ENCODE results near the gene PDE6D.

The PDE6D gene

DNA sequence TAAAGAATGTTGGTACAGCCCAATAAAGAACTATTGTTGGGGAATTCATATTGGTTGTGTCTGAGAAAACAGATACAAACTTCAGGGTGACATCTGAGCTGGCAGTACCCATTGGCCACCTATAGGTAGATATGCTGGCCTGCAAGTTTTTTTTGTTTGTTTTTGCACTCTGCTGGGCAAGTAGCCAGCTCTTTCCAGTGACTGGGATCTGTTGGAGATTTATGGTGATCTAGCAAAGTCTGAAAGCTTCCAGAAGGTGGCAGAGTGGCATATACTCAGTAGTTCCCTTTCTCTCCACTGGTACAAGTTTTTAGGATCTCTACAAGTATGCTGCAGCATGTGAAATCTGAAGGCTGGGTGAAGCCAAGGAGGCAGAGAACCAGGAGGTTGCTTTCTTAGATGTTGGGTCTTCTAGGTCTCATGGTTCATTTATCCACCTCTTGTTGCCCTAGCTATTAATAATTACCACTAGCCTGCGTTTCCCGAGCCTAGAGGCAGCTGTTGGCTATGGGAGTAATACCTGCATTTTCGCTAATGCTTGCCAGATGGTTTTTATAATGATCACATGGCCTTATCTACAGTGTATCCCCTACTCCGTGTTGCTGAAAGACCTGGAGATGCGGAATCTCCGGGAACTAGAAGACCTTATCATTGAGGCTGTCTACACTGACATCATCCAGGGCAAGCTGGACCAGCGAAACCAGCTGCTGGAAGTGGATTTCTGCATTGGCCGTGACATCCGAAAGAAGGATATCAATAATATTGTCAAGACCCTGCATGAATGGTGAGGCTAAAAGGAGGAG, 14.6 kb upstream of the PDE6D start:
- Histone ChIP-seq H3K9ac (ENCODE audit: low read depth in 1 of 2, low read length in 2 of 2) (peak overlapping the region in 1 of 2 donors; percentile 1), H3K27ac (ENCODE audit: low read depth, low read length) (no peak overlapping the region), H3K27me3 (ENCODE audit: control insufficient read depth in 1 of 2, insufficient read depth in 2 of 2, low read length in 2 of 2) (no peaks in the 10 kb centered on the region), H3K9me3 (ENCODE audit: control insufficient read depth in 1 of 2, low read length in 2 of 2) (no peaks in the 10 kb centered on the region), H3K36me3 (ENCODE audit: control insufficient read depth in 1 of 2, insufficient read depth in 2 of 2, low read length in 2 of 2) (peaks cover 31 to 79% of the 10 kb centered on the region in 2 donors), H3K4me1 (ENCODE audit: control insufficient read depth in 1 of 2, insufficient read depth in 2 of 2, low read length in 2 of 2) (no peaks in the 10 kb centered on the region), H3K4me3 (ENCODE audit: low read depth in 1 of 2, low read length in 2 of 2) (no peak overlapping the region)

- H3K4me3 ChIP-seq (ENCODE audit: low read depth in 1 of 2, low read length in 2 of 2) = no peak overlapping the region
- H3K4me1 ChIP-seq (ENCODE audit: control insufficient read depth in 1 of 2, insufficient read depth in 2 of 2, low read length in 2 of 2) = no peaks in the 10 kb centered on the region
- H3K9ac ChIP-seq (ENCODE audit: low read depth in 1 of 2, low read length in 2 of 2) = no peak overlapping the region
- H3K27me3 ChIP-seq (ENCODE audit: control insufficient read depth in 1 of 2, insufficient read depth in 2 of 2, low read length in 2 of 2) = no peaks in the 10 kb centered on the region
- H3K27ac ChIP-seq (ENCODE audit: low read depth, low read length) = no peak overlapping the region
- peaks cover 31 to 79% of the 10 kb centered on the region in 2 donors for H3K36me3 ChIP-seq (ENCODE audit: control insufficient read depth in 1 of 2, insufficient read depth in 2 of 2, low read length in 2 of 2)
- no peaks in the 10 kb centered on the region for H3K9me3 ChIP-seq (ENCODE audit: control insufficient read depth in 1 of 2, low read length in 2 of 2)
Measured at GRCh38 chr2:231794383-231794782, 13.3 kb upstream of the PDE6D start.

DNA sequence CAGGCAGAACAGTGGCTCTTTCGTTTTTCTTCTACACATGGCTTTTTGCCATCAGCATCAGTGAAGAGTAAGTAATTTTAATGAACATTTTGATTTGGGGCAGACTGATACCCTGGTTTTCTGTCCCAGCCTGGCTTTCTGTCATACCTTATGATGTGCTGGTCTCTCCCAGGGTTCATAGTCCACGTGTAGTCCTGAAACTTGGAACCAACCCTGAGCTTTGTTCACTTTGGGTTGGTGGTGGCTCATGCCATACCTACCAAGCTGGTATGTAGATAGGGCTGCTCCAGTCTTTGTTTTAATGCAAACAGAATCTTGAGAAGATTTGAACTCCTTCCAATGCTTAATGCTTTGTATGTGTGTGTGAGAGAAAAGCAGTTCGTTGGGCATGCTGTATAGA, 10.0 kb upstream of the PDE6D start:
- H3K9ac ChIP-seq (ENCODE audit: low read depth in 1 of 2, low read length in 2 of 2) = no peak overlapping the region
- H3K27ac ChIP-seq (ENCODE audit: low read depth, low read length) = no peak overlapping the region
- H3K4me3 ChIP-seq (ENCODE audit: low read depth in 1 of 2, low read length in 2 of 2) = no peak overlapping the region
- no peaks in the 10 kb centered on the region for H3K9me3 ChIP-seq (ENCODE audit: control insufficient read depth in 1 of 2, low read length in 2 of 2)
- H3K36me3 ChIP-seq (ENCODE audit: control insufficient read depth in 1 of 2, insufficient read depth in 2 of 2, low read length in 2 of 2) = peaks cover 17 to 64% of the 10 kb centered on the region in 2 donors
- no peaks in the 10 kb centered on the region for H3K27me3 ChIP-seq (ENCODE audit: control insufficient read depth in 1 of 2, insufficient read depth in 2 of 2, low read length in 2 of 2)
- peaks cover 11% of the 10 kb centered on the region in 2 donors for H3K4me1 ChIP-seq (ENCODE audit: control insufficient read depth in 1 of 2, insufficient read depth in 2 of 2, low read length in 2 of 2)

GRCh38 chr2:231786917-231787292, 5.8 kb upstream of the PDE6D start:
- Histone ChIP-seq H3K9me3 (ENCODE audit: control insufficient read depth in 1 of 2, low read length in 2 of 2) (no peaks in the 10 kb centered on the region), H3K4me3 (ENCODE audit: low read depth in 1 of 2, low read length in 2 of 2) (peak overlapping the region; percentile 86 to 89), H3K36me3 (ENCODE audit: control insufficient read depth in 1 of 2, insufficient read depth in 2 of 2, low read length in 2 of 2) (peaks cover 13 to 29% of the 10 kb centered on the region in 2 donors), H3K4me1 (ENCODE audit: control insufficient read depth in 1 of 2, insufficient read depth in 2 of 2, low read length in 2 of 2) (peaks cover 31 to 38% of the 10 kb centered on the region in 2 donors), H3K27ac (ENCODE audit: low read depth, low read length) (no peak overlapping the region), H3K27me3 (ENCODE audit: control insufficient read depth in 1 of 2, insufficient read depth in 2 of 2, low read length in 2 of 2) (no peaks in the 10 kb centered on the region), H3K9ac (ENCODE audit: low read depth in 1 of 2, low read length in 2 of 2) (peak overlapping the region; percentile 62 to 69)

DNA sequence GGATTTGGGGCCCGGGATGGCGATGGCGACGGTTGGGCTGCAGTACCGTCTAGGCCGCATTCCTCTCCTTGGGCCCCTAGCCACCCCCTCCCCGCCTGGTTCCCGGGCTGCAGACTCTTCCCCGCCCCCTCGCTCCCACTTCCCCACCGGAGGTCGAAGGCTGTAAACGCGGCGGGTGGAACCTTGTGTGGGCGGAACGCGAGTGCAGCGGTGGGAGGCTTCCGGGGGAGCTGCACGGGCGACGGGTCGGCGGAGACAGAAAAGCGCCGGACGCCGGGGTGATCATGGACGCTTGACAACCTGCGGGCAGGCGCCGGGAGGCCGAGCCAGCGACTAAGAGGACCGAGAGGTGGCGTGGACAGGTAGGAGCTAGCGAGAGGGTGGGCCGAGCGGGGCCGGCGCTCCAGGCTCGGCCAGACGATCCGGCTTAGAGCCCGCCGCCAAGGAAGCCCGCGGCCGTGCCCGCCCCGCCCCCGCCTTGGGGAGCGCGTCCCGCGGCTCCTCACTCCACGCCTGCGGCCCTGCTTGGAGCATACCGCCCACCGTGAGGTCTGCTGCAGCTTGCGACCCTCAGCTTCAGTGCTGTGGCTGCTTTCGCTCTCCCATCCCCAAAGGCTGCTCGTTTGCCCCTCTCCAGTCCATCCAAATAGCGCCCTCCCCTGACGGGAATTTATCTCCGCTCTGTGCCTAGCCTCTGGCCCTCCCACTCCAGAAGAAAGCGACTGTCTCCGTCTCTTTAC, 5.3 kb upstream of the PDE6D start, which contains the start of gene COPS7B:
Gene COPS7B (plus strand): TSS at position 269 of the 740 bp plus-strand sequence. CDS start 2,126 bp downstream, outside the sequence.
- peak within 1 kb of the TSS; percentile 62 to 76 for H3K9ac ChIP-seq (ENCODE audit: low read depth in 1 of 2, low read length in 2 of 2)
- H3K4me1 ChIP-seq (ENCODE audit: control insufficient read depth in 1 of 2, insufficient read depth in 2 of 2, low read length in 2 of 2) = peaks cover 31 to 38% of the 10 kb centered on the region in 2 donors
- H3K9me3 ChIP-seq (ENCODE audit: control insufficient read depth in 1 of 2, low read length in 2 of 2) = no peaks in the 10 kb centered on the region
- H3K36me3 ChIP-seq (ENCODE audit: control insufficient read depth in 1 of 2, insufficient read depth in 2 of 2, low read length in 2 of 2) = peaks cover 10 to 24% of the 10 kb centered on the region in 2 donors
- H3K4me3 ChIP-seq (ENCODE audit: low read depth in 1 of 2, low read length in 2 of 2) = peak within 1 kb of the TSS; percentile 86 to 89
- no peaks in the 10 kb centered on the region for H3K27me3 ChIP-seq (ENCODE audit: control insufficient read depth in 1 of 2, insufficient read depth in 2 of 2, low read length in 2 of 2)
- H3K27ac ChIP-seq (ENCODE audit: low read depth, low read length) = no peak within 1 kb of the TSS

- H3K4me3 ChIP-seq (ENCODE audit: low read depth in 1 of 2, low read length in 2 of 2) = peak overlapping the region; percentile 86 to 89
- H3K9ac ChIP-seq (ENCODE audit: low read depth in 1 of 2, low read length in 2 of 2) = peak overlapping the region; percentile 62 to 76
- no peaks in the 10 kb centered on the region for H3K27me3 ChIP-seq (ENCODE audit: control insufficient read depth in 1 of 2, insufficient read depth in 2 of 2, low read length in 2 of 2)
- H3K4me1 ChIP-seq (ENCODE audit: control insufficient read depth in 1 of 2, insufficient read depth in 2 of 2, low read length in 2 of 2) = peaks cover 31 to 38% of the 10 kb centered on the region in 2 donors
- peaks cover 9 to 18% of the 10 kb centered on the region in 2 donors for H3K36me3 ChIP-seq (ENCODE audit: control insufficient read depth in 1 of 2, insufficient read depth in 2 of 2, low read length in 2 of 2)
- H3K27ac ChIP-seq (ENCODE audit: low read depth, low read length) = no peak overlapping the region
- no peaks in the 10 kb centered on the region for H3K9me3 ChIP-seq (ENCODE audit: control insufficient read depth in 1 of 2, low read length in 2 of 2)
Measured at GRCh38 chr2:231785822-231786176, 4.7 kb upstream of the PDE6D start.

- Histone ChIP-seq H3K27ac (ENCODE audit: low read depth, low read length) (no peak overlapping the region), H3K9ac (ENCODE audit: low read depth in 1 of 2, low read length in 2 of 2) (no peak overlapping the region), H3K4me3 (ENCODE audit: low read depth in 1 of 2, low read length in 2 of 2) (peak overlapping the region in 1 of 2 donors; percentile 86), H3K4me1 (ENCODE audit: control insufficient read depth in 1 of 2, insufficient read depth in 2 of 2, low read length in 2 of 2) (peaks cover 31 to 39% of the 10 kb centered on the region in 2 donors), H3K27me3 (ENCODE audit: control insufficient read depth in 1 of 2, insufficient read depth in 2 of 2, low read length in 2 of 2) (no peaks in the 10 kb centered on the region), H3K36me3 (ENCODE audit: control insufficient read depth in 1 of 2, insufficient read depth in 2 of 2, low read length in 2 of 2) (peaks cover 9 to 18% of the 10 kb centered on the region in 2 donors), H3K9me3 (ENCODE audit: control insufficient read depth in 1 of 2, low read length in 2 of 2) (no peaks in the 10 kb centered on the region)
Measured at GRCh38 chr2:231785413-231785812, 4.3 kb upstream of the PDE6D start.

DNA sequence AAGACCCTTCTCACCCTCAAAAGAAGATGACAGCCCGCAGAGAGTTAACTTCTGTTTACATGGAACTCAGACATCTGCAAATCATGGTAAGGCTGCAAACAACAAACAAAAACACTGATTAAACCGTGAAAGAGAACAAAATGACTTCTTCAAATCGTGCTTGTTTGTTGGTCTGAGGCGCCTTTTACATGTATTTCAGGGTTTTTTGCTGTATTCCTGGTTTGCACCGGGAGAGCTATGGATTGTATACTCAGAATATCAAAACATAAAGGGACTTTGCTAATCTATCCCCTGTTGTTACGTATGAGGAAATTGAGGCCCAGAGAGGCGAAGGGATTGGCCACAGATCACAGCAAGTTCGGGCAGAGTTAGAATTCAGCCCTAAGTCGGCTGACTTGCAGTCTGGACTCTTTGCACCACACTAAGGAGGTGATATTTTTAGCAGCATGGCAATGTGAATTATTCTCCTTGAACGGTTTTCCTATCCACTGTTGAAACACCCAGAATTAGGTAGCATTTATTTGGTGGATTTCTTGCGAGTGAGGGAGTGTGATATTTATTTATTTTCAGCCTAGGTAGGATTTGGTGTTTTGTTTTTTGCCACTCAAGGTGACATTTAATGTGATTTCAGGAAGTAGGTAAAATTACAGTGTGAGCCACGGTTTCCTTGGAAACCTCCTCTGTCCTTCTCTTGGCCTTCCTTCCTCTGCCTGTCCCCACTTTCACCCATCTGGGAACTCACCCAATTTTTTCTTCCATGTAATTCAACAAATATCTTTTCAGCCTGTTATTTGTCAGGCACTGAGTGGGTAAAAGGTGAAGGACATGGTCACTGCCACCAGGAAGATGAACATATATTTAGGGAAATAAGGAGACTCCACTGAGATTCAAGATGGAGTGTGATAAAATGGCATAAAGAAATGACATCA, 980 bp upstream of the PDE6D start:
- peaks cover 34 to 40% of the 10 kb centered on the region in 2 donors for H3K4me1 ChIP-seq (ENCODE audit: control insufficient read depth in 1 of 2, insufficient read depth in 2 of 2, low read length in 2 of 2)

GRCh38 chr2:231780123-231780908, 766 bp downstream of the PDE6D start:
- no peak overlapping the region for H3K27ac ChIP-seq (ENCODE audit: low read depth, low read length)
- H3K4me1 ChIP-seq (ENCODE audit: control insufficient read depth in 1 of 2, insufficient read depth in 2 of 2, low read length in 2 of 2) = peaks cover 29 to 31% of the 10 kb centered on the region in 2 donors
- H3K36me3 ChIP-seq (ENCODE audit: control insufficient read depth in 1 of 2, insufficient read depth in 2 of 2, low read length in 2 of 2) = no peaks in the 10 kb centered on the region
- peak overlapping the region; percentile 66 to 94 for H3K9ac ChIP-seq (ENCODE audit: low read depth in 1 of 2, low read length in 2 of 2)
- no peaks in the 10 kb centered on the region for H3K9me3 ChIP-seq (ENCODE audit: control insufficient read depth in 1 of 2, low read length in 2 of 2)
- no peaks in the 10 kb centered on the region for H3K27me3 ChIP-seq (ENCODE audit: control insufficient read depth in 1 of 2, insufficient read depth in 2 of 2, low read length in 2 of 2)
- peak overlapping the region; percentile 89 to 97 for H3K4me3 ChIP-seq (ENCODE audit: low read depth in 1 of 2, low read length in 2 of 2)

More for the DNA sequence above, 980 bp upstream of the PDE6D start:
- H3K4me3 ChIP-seq (ENCODE audit: low read depth in 1 of 2, low read length in 2 of 2) = peak overlapping the region; percentile 89 to 97
- no peaks in the 10 kb centered on the region for H3K36me3 ChIP-seq (ENCODE audit: control insufficient read depth in 1 of 2, insufficient read depth in 2 of 2, low read length in 2 of 2)
- peak overlapping the region; percentile 66 to 94 for H3K9ac ChIP-seq (ENCODE audit: low read depth in 1 of 2, low read length in 2 of 2)
- H3K9me3 ChIP-seq (ENCODE audit: control insufficient read depth in 1 of 2, low read length in 2 of 2) = no peaks in the 10 kb centered on the region
- peak overlapping the region; percentile 83 for H3K27ac ChIP-seq (ENCODE audit: low read depth, low read length)
- H3K27me3 ChIP-seq (ENCODE audit: control insufficient read depth in 1 of 2, insufficient read depth in 2 of 2, low read length in 2 of 2) = no peaks in the 10 kb centered on the region
